ENCODE data around the gene PLA2G2E. TPM values are rescaled to one million over a fixed set of nuclear protein-coding genes. Genes with fewer than 3 reads are reported as not detected.

Gene PLA2G2E, protein sequence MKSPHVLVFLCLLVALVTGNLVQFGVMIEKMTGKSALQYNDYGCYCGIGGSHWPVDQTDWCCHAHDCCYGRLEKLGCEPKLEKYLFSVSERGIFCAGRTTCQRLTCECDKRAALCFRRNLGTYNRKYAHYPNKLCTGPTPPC
- not detected for polyA plus RNA-seq (2013, experiment 1 of 2; ENCODE audit: insufficient read length)
- not detected for polyA plus RNA-seq (2013, experiment 2 of 2; ENCODE audit: insufficient read length)

DNA sequence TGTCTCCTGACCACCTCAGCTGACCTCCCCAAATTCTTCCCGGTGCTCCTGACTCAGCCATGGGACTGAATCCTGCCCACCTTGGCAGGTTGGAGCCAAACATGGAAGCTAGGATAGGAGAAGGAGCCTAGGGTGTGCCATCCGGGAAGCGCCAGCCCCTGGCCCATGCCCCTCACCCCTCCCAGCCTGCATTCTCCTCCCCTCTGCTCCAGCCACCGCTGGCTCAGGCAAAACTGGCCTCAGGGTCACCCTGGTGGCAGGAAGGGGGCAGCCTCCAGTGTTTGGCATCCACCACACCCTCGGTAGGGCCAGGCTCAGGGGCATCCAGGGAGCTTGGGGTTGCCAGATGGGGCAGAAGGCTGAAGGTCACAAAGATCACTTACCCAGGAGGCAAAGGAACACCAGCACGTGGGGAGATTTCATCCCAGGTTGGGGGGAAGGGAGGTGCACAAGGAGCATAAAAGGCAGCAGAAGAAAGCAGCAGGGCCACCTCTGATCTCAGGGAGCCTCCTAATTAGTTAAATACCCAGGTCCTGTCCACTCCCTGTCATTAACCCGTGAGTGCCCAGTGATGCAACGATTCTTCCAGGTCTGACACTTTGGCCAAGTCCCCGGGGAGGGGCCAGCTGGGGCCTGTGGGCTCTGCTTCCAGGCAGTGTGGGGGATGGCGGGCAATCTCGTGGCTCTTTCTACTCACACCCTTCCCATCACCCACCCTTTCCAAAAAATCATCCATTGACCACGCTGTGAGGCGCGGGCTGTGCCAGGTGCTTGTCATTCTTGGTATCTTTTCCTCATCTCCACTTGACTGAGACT, at the start of gene PLA2G2E:
PLA2G2E (minus strand) TSS at position 481 of the 816 bp plus-strand sequence; CDS start at position 423, 58 bp downstream.
- DNase-seq = no peak

DNA sequence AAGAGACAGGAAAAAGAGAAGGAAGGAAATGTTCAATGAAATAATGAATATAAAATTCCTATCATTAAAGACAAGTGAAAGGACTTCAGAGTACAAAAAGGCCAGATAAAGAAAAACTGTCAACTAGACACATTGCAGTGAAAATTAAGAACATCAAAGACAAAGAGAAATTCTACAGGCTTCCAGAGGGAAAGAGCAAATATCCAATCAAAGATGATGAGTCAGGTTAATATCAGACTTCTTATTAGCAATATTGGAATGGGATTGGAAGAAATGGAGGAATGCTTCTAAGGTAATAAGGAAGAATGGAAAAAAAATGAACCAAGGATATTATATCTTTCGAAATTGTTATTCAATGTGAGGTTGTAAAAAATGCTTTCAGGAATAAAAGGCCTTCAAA, 48.2 kb upstream of the PLA2G2E start:
- no peak for DNase-seq

DNA sequence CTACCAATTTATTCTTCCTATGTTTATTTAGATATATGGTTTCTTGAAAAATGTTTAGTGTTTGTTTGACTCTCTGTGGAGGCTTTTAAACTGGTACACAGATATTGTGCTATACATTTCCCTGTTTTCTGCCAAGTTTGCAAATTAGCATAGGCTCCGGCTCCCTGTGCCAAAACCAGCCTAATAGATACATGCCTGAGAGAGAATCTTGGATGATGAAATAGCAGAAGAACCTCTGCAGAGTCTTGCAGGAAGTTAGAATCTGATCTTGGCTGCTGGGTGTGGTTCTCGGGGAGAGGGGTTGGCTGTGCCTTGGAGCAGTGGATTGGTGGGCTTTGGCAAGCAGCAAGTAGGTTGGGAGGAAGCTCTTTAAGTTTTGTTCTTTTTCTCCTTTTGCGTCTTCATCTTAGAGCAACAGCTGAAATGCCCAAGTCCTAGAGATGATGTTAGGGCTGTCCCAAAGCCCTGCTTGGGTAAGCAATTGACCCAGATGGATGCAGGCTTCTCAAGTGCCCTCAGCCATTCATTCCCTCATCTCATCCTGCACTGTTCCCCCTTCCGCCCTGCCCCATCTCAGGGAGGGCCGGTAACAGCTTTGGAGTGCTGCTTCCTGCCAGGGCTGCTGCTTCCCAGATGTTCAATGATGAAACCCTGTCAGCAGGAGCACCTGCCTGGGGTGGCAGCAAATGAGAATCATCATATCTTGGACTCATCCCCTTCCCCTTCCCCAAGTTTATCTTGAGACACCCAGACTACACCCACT, 46.7 kb upstream of the PLA2G2E start:
- peak; percentile 10 for DNase-seq

DNA sequence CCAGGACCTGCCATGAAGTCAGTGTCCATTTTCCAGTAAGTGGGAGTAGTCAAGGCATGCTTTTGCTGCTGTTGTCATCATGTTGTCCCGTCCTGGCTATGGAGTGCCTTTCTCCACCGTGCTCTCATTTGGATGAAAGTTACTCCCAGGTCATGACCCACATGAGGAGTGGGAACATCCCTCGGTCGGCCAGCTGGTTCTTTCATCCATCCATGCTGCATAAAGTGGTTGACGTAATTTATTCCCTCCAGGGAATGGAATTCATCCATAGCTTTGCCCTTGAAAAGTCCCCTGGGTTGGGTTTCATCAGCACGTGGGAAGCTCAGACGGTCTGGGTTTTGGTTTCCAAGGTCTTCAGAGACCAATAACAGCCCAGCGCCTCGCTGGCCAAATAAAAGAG, 44.4 kb upstream of the PLA2G2E start:
- no peak for DNase-seq

DNA sequence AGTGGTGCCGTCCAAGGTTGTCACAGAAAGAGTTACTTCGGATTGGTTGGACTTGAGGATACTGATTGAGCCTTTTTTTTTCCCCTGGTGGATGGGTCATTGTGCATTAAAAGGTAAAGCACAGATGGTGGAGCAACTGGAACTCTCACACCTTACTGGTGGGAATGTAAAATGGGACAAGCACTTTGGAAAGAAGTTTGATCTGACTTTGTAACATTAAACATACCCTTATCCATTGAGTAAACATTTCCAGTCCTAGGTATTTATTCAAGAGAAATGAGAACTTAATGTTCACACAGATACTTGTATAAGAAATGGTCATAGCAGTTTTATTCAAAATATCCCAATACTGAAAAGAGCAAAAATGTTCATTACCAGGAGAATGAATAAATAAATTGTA, 41.1 kb upstream of the PLA2G2E start:
- no peak for DNase-seq

DNA sequence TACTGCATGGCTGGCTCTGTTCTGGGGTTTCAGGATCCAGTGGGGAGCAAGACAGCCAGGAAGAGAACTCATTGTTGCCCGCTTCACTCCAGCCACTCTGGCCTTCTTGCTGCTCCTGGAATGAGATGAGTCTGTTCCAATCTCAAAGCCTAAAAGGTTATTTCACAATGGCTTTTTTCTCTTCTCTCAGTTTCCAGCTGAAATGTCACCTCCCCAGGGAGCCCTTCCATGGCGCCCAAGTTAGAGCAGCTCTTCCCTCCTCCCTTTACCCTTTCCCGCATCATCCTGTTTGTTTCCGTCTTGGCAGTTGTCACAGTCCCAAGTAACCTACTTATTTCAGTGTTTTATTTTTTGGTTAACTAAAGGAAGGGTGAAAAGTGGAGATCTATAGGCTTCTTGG, 40.2 kb upstream of the PLA2G2E start:
- no peak for DNase-seq

DNA sequence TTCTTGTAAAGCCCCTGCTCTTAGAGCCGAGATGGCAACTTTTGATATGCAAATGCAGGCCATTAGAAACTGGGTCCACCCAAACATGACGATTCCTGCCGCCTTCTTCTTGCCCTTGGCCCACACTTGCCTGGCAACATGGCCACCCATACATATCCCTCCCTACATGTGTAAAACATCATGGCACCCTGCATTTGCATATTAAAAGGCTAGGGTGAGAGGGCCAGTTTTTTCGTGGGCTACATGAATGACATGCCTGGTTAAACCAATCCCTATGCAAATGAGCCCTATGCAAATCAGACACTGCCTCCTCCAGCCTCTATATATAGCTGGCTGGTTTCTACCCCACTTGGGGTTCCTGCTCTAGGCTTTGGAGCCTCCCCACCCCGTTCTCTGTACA, 37.2 kb upstream of the PLA2G2E start:
- DNase-seq = no peak

DNA sequence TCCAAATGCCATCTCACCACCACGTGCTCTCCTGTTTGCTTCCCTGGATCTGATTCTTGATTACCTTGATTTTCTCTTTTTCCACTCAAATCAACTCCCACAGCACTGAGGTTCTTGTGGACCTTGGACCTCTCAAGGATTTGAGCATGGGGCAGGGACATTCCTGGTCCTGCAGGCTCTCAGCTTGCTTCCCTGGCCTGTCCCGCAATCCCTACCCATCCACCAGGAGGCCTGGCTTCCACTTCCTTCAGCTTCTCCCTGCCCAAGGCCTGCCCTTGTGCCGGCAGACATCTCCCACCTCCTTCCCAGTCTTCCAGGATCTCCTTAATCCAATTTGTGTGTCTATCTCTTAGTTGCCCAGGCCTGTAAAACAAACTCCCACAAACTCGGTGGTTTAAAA, 34.4 kb upstream of the PLA2G2E start:
- no peak for DNase-seq

DNA sequence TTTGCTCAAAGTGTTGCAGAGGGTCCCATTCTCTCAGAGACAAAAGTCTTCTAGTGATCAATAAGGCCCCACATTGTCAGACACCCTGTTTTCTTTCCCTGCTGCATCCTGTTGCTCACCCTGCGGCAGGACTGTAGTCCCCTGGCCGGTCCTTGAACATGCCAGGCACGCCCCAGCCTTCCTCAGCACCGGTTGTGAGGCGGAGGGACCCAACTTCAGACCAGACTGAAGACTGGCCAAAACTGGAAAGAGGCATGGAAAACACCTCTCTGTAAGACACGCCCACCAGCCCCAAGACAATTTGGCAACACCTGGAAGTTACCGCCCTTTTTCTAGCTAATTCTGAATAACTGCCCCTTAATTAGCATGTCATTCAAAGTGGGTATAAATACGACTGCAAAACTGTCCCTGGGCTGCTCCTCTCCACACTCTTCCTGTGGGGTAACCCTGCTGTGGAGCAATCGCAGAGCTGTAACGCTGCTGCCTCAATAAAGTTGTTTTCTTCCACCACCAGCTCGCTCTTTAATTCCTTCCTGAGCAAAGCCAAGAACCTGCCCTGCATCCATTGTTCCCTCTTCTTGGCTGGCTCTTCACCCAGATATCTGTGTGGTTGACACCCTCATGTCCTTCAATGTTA, 32.2 kb upstream of the PLA2G2E start:
- DNase-seq = no peak

DNA sequence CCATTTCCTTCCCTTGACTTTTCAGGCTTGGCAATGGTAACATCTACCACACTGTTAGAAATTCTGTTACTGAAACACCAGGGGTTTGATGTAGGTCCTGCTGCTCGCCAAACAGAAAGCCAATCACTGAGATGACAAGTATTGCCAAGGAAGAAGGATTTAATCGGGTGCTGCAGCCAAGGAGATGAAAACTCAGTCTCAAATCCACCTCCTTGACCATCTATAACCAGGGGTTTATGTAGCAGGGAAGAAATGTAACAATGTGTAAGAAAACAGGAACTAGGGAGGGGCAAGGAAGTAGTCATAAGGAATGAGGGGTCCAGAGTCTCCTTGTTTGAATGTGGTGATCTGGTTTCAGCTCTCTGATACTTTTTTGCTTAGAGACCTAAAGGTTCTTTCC, 30.6 kb upstream of the PLA2G2E start:
- no peak for DNase-seq

DNA sequence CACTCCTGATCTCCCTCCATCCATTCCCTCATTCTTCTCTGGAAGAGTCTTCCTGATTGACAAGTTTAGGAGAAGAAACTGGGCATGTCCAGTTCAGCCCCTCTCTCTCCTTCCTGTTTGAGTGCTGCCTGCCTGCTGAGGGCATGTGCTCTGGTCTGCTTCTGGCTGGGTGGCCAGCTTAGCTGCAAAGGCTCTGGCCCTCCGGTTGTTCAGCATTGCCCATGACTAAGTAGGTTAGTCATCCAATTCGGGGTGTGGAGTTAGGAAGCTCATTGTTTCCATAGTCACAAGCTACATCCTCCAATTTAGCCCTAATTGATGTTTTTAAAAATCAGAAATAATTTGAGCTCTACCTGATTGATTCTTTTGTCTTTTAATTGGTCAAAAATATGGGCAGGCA, 25.6 kb upstream of the PLA2G2E start:
- DNase-seq = peak; percentile 68

DNA sequence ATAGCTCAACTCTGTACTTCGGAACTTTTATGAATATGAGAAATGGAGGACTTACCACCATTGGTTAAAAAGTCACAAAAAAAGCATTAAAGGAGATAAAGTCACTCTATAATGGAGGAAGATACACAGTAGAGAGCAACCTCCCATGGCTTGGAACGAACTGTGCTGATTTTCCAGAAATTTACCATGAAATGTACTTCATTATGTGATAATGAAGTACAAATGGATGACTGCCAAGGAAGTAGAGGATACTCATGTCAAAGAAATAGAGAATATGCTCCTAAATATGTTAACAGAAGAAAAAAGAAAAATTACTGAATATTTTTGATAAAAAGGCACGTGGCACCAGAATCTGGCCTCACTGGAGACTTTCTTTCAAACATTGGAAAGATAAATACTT, 23.6 kb upstream of the PLA2G2E start:
- no peak for DNase-seq

DNA sequence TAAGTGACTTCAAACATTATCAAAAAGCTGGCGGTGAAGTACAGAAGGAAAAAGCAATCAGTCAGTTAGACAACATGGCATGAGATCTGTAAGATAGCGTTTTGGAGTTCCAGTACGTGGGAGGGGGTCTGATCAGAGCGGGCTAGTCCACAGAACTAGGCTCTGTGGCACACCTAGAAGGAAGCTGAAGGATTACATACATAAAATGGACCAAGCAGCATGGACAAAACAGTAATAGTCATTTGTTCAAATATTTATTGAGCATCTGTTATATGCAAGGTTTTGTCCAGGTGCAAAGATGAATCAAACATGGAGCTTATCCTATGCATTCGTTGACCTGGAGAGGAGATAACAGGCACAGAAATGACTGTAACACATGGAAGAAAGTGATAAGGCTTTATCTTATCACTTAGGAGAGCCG, 22.9 kb upstream of the PLA2G2E start:
- DNase-seq = no peak

DNA sequence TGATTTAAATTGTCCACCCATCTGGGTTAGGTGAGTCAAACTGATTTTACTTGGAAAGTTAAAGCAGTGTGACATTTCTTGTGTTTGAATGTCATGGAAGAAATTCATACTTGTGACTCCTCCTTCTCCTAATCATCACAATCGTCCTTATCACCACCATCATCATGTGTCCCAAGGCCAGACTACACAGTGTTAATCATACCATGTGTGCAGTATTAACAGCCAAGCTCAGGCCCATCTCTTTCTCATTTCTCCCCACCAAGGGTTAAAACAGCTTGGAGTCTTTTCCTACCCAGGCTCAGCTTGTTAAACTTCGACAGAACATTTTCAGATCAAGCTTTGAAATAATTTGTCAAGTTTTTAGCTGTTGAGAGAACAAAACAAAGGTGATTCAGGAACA, 22.5 kb upstream of the PLA2G2E start:
- no peak for DNase-seq

DNA sequence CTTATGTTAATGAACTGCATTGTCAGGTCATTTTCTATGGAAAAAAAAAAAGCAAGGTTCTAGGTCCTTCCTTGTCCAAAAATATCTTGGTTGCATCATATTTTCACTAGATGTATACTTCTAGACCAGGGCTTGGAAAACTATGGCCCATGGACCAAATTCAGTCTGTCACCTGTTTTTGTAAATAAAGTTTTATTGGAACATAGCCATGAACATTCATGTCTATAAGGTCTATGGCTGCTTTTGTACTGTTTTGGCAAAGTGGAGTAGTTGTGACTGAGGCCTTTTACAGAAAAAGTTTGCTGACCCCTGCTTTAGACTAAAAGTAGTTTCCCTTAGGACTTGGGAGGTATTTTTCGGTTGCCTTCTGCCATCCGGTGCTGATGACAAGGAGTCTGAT, 19.2 kb upstream of the PLA2G2E start:
- no peak for DNase-seq

DNA sequence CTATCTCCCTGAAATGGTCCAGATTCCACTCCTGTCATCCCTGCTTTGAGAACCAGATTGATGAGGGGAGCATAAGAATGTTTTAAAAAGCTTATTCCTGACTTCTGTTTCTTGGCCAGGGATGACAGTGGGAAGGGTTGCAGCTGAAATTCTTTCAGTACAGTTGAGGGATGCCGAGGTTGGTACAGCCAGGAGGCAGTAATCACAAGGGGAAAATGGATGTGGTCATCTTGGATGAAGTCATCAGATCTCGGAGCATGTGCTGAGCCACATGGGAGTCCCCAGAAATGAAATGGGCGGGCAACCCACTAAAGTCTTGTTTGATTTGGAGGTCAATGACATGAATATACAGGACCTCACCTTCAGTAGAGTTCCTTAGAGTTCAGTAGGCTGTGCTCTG, 18.7 kb upstream of the PLA2G2E start:
- DNase-seq = no peak

DNA sequence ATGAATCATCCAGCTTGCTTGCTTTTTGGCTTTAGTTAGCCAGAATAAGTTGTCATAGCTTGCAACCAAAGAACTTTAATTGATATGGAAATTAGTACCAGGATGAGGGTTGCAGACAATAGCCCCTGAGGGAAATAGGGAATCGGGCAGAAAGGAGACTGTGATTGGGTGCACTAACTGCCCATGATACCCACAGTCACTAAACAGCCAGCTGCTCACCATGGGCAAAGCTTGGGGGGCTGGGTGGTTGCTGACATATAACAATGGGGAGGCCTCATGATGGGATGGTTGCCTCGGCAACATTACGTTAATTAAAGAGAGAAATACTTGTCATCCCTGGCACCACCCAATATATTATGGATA, 17.8 kb upstream of the PLA2G2E start:
- DNase-seq = no peak

DNA sequence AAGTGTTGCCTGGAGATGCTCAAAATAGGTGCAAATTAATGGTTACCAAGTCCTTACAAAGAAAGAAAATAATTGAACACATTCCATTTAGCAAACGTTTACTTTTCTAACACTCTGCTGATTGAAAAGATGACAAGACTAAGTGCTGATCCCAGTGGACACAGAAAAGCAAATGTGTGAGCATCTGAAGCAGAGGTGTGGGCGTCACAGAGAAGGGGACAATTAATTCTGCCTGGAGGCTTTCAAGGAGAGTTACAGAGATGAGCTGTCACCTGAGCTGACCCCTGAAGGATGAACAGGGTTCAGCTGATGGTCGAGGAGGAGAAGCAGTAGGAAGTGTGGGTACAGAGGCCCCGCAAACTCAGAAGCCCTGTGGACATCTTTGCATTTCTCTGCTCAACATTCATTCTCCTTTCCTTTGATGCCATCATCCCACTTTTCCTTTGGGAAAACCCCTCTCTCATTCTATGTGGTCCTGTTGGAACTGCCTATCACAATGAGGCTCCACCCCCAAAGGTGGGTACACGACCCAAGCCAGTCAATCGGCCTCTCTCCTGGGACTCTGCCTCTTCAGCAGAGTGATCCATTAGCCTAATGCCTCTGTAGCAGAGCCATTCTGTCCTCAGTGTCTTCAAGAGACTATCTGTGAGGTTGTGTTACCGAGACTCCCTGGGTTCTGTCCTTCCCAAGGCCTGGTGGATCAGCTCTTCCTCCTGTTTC, 17.2 kb upstream of the PLA2G2E start:
- no peak for DNase-seq

DNA sequence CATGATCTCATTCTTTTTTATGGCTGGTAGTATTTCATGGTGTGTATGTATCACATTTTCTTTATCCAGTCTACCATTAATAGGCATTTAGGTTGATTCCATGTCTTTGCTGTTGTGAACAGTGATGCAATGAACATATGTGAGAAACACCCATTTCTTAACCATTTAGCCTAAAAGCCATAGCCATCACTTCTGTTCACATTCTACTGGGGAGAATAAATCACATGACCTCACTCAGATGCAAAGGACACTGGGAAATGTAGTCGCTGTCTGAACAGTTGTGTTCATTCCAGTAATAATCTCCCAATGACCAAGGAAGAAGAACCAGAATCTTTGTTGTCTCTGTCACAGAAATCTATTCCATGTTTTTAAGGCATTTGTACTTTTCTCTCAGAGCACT, 15.1 kb upstream of the PLA2G2E start:
- no peak for DNase-seq

DNA sequence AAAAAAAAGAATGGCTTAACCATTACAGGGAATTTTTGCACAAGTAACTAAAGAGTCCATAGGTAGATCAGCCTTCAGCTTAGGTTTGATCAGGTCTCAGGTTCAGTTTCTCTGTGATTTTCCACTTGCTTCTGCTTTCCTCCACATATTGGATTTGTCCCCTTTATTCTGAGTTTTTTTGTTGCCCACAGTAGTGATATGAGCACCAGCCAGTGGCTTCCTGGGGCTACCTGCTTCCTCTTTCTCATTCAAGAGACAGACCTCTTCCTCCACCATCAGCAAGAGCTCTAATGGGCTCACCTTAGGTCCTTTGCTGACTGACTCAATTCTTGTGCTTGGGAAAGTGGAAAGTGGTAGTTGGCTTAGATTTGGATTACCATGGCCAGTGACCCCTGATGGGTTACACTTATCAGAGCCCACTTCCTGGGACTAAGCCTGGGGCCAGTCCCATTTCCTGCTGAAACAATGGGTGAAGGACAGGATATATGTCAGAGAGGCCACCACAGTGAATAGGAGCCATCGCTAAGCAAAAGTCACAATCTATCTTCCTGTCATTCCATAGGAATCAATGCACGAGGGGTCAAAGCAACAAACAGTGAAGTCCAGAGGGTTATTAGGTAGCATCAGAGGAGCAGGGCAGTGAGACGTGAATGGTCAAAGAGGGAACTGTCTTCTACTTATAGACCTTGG, 12.8 kb upstream of the PLA2G2E start:
- DNase-seq = no peak

DNA sequence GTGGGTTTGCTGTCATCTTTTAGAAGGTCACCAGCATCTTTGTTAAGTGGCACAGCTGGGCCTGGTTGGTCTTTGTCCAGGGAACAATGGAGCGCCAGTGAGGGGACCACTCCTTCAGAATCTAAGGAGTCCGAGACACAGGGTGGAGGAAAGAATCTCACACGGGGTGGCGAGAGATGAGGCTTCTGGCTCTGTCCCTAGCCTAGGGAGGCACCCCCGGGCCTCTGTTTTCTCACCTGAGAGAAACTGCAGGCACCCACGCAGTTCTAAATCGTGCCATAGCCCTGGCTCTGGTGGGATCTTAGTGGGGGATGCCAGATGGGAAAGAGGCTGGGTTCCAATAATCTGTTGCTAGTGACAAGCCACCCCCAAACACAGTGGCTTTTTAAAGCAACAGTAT, 10.9 kb upstream of the PLA2G2E start:
- no peak for DNase-seq

DNA sequence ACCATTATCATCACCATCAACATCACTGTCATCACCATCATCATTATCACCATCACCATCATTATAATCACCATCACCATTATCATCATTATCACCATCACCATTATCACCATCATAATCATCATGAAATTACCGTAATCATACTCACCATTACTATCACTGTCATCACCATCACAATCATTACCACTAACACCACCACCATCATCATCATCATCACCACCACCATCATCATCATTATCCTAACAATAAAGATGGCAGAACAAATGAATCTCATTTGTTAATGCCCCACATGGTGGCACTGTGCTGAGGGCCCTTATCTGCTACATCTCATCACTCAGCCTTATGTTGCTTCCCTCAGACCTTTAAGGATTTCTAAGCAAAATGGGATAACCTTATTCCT, 9.4 kb upstream of the PLA2G2E start:
- DNase-seq = no peak

Measured in fibroblast of skin of abdomen (primary cell).